Muscle of leg (tissue), 11 donors: ENCODE measurements around the gene HNRNPM. TPM values are rescaled to one million over a fixed set of nuclear protein-coding genes. Genes with fewer than 3 reads are reported as not detected.

Source experiments
- DNase-seq: peaks from one replicate; pipeline ENCODE4 v3.0.0; 2013
- H3K27ac ChIP-seq: one replicate; pipeline ENCODE4 v1.5.1; 2013; ENCODE audit warnings: mild to moderate bottlenecking, low read length, control low read depth
- H3K27me3 ChIP-seq: one replicate; pipeline ENCODE4 v1.6.1; 2013; ENCODE audit warnings: low read length; ENCODE audit not compliant: control insufficient read depth, insufficient read depth
- H3K36me3 ChIP-seq: one replicate; pipeline ENCODE4 v1.6.1; 2013; ENCODE audit warnings: low read length; ENCODE audit not compliant: control insufficient read depth, insufficient read depth
- H3K4me1 ChIP-seq: one replicate; pipeline ENCODE4 v1.6.1; 2013; ENCODE audit warnings: low read length; ENCODE audit not compliant: control insufficient read depth, insufficient read depth
- H3K4me3 ChIP-seq: one replicate; pipeline ENCODE4 v1.5.1; 2013; ENCODE audit warnings: low read length, control low read depth
- H3K9me3 ChIP-seq: replicated peaks from 2 replicates; pipeline ENCODE4 v1.6.1; 2013; ENCODE audit warnings: low read depth, low read length; ENCODE audit not compliant: control insufficient read depth
- WGBS: methylation state at CpG from one replicate; pipeline ENCODE4 v1.1.5; 2013; ENCODE audit warnings: missing lambda C conversion rate; ENCODE audit not compliant: insufficient coverage; 5-methylcytosine and 5-hydroxymethylcytosine counted together
- polyA plus RNA-seq, 8 donors: library from polyadenylated mRNA; unstranded; fragments of 120-200 nt; gene quantifications; one replicate each; pipeline versions ENCODE4 v1.2.1 to v1.2.3, GENCODE V29; 2013; ENCODE audit warnings: inconsistent platforms in 1 of 8, low replicate concordance in 1 of 8; ENCODE audit not compliant: insufficient read length in 8 of 8, insufficient read depth in 1 of 8
- total RNA-seq: library from RNA; stranded (reverse); fragments of 120-200 nt; gene quantifications from one replicate; pipeline ENCODE4 v1.2.4, GENCODE V29; 2013

The HNRNPM gene
- total and polyA plus RNA-seq, 9 donors, result 43.2 to 262 (median 217) TPM

- H3K27ac ChIP-seq, result no peak overlapping the region
- no peaks in the 10 kb centered on the region for H3K9me3 ChIP-seq
- DNase-seq, result no peak
- H3K4me1 ChIP-seq, result peaks cover 9% of the 10 kb centered on the region
- no peak overlapping the region for H3K4me3 ChIP-seq
- H3K36me3 ChIP-seq, result peaks cover 74% of the 10 kb centered on the region
- no peaks in the 10 kb centered on the region for H3K27me3 ChIP-seq
- 95% methylated on average over 4 of the region's 4 CpGs for WGBS
Observed at GRCh38 chr19:8466018-8466417, 21.2 kb downstream of the HNRNPM start.

GRCh38 chr19:8468124-8468523 is 23.3 kb downstream of the HNRNPM start:
- Histone ChIP-seq H3K36me3 (peaks cover 89% of the 10 kb centered on the region), H3K27ac (no peak overlapping the region), H3K4me3 (no peak overlapping the region), H3K27me3 (no peaks in the 10 kb centered on the region), H3K9me3 (no peaks in the 10 kb centered on the region), H3K4me1 (peaks cover 3% of the 10 kb centered on the region)
- WGBS, result no CpG with 5 or more reads among the region's 3 CpGs
- no peak for DNase-seq

- peak; percentile 83 for DNase-seq
- Histone ChIP-seq H3K4me3 (no peak overlapping the region), H3K4me1 (peaks cover 3% of the 10 kb centered on the region), H3K36me3 (peaks cover 87% of the 10 kb centered on the region), H3K9me3 (no peaks in the 10 kb centered on the region), H3K27ac (no peak overlapping the region), H3K27me3 (no peaks in the 10 kb centered on the region)
- 59% methylated on average over 6 of the region's 8 CpGs for WGBS
Observed at GRCh38 chr19:8468761-8469373, 24.1 kb downstream of the HNRNPM start.

- no peak for DNase-seq
- Histone ChIP-seq H3K36me3 (peaks cover 89% of the 10 kb centered on the region), H3K4me3 (no peak overlapping the region), H3K9me3 (no peaks in the 10 kb centered on the region), H3K27me3 (no peaks in the 10 kb centered on the region), H3K27ac (no peak overlapping the region), H3K4me1 (peaks cover 3% of the 10 kb centered on the region)
- WGBS, result 87% methylated on average over 8 of the region's 13 CpGs
Observed at GRCh38 chr19:8469613-8470368, 25.0 kb downstream of the HNRNPM start.

GRCh38 chr19:8473648-8474476 is 29.1 kb downstream of the HNRNPM start:
- Histone ChIP-seq H3K36me3 (peaks cover 87% of the 10 kb centered on the region), H3K4me3 (no peak overlapping the region), H3K4me1 (peaks cover 6% of the 10 kb centered on the region), H3K27ac (no peak overlapping the region), H3K9me3 (no peaks in the 10 kb centered on the region), H3K27me3 (no peaks in the 10 kb centered on the region)
- no peak for DNase-seq
- WGBS, result no CpG with 5 or more reads among the region's 6 CpGs

GRCh38 chr19:8475005-8475404 is 30.2 kb downstream of the HNRNPM start:
- no peak overlapping the region for H3K4me3 ChIP-seq
- no peak overlapping the region for H3K27ac ChIP-seq
- DNase-seq, result no peak
- H3K4me1 ChIP-seq, result peaks cover 3% of the 10 kb centered on the region
- H3K9me3 ChIP-seq, result no peaks in the 10 kb centered on the region
- peaks cover 80% of the 10 kb centered on the region for H3K36me3 ChIP-seq
- no CpG with 5 or more reads among the region's 1 CpG for WGBS
- H3K27me3 ChIP-seq, result no peaks in the 10 kb centered on the region

- 88% methylated on average over 3 of the region's 8 CpGs for WGBS
- H3K4me3 ChIP-seq, result no peak overlapping the region
- DNase-seq, result no peak
- peaks cover 10% of the 10 kb centered on the region for H3K4me1 ChIP-seq
- no peak overlapping the region for H3K27ac ChIP-seq
- no peaks in the 10 kb centered on the region for H3K9me3 ChIP-seq
- H3K27me3 ChIP-seq, result no peaks in the 10 kb centered on the region
- H3K36me3 ChIP-seq, result peaks cover 79% of the 10 kb centered on the region
Observed at GRCh38 chr19:8476524-8476923, 31.7 kb downstream of the HNRNPM start.

- peaks cover 10% of the 10 kb centered on the region for H3K4me1 ChIP-seq
- no peak for DNase-seq
- H3K27me3 ChIP-seq, result no peaks in the 10 kb centered on the region
- H3K9me3 ChIP-seq, result no peaks in the 10 kb centered on the region
- H3K27ac ChIP-seq, result no peak overlapping the region
- H3K36me3 ChIP-seq, result peaks cover 75% of the 10 kb centered on the region
- 79% methylated on average over 4 of the region's 4 CpGs for WGBS
- H3K4me3 ChIP-seq, result no peak overlapping the region
Observed at GRCh38 chr19:8477889-8478288, 33.1 kb downstream of the HNRNPM start.

GRCh38 chr19:8478598-8478997 is 33.8 kb downstream of the HNRNPM start:
- no peak overlapping the region for H3K27ac ChIP-seq
- H3K4me3 ChIP-seq, result no peak overlapping the region
- H3K4me1 ChIP-seq, result peaks cover 10% of the 10 kb centered on the region
- 43% methylated on average over 3 of the region's 3 CpGs for WGBS
- peaks cover 78% of the 10 kb centered on the region for H3K36me3 ChIP-seq
- no peaks in the 10 kb centered on the region for H3K9me3 ChIP-seq
- H3K27me3 ChIP-seq, result no peaks in the 10 kb centered on the region
- DNase-seq, result peak; percentile 67

GRCh38 chr19:8481201-8481600 is 36.4 kb downstream of the HNRNPM start:
- Histone ChIP-seq H3K4me3 (no peak overlapping the region), H3K27me3 (no peaks in the 10 kb centered on the region), H3K27ac (no peak overlapping the region), H3K4me1 (peaks cover 10% of the 10 kb centered on the region), H3K36me3 (peaks cover 79% of the 10 kb centered on the region), H3K9me3 (no peaks in the 10 kb centered on the region)
- WGBS, result 60% methylated on average over 8 of the region's 11 CpGs
- DNase-seq, result no peak
